ENCODE measurements around the gene ZNF76. TPM values are rescaled to one million over a fixed set of nuclear protein-coding genes. Genes with fewer than 3 reads are reported as not detected.

Gene ZNF76
- total RNA-seq, 2 experiments from 2014 or later: 46.1 to 53.4 TPM

DNA sequence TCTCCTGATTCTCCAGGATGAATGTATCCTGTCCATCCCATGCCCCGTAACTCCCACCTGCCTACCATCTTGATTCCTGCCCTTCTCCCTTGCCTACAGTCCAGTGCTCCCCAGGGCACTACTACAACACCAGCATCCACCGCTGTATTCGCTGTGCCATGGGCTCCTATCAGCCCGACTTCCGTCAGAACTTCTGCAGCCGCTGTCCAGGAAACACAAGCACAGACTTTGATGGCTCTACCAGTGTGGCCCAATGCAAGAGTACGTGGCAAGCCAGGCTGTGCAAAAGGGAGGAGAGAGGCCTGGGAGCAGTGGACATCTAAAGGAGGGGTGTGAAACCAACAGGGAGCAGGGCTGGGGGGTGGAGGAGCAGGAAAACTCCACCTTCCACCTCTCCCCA is 15.0 kb upstream of the ZNF76 start:
- ChIA-PET POLR2A (no interaction called here), CTCF (no interaction called here)
- Histone ChIP-seq H3K36me3 (ENCODE audit: insufficient read depth, low read length) (peaks cover 9% of the 10 kb centered on the region), H3K27me3 (ENCODE audit: control insufficient read depth in 1 of 2, insufficient read depth in 2 of 2, low read length in 2 of 2) (no peaks in the 10 kb centered on the region), H3K4me1 (ENCODE audit: insufficient read depth, low read length) (peaks cover 6% of the 10 kb centered on the region), H3K4me3 (ENCODE audit: low read length) (no peak overlapping the region), H3K27ac (ENCODE audit: low read depth in 1 of 2, low read length in 2 of 2) (no peak overlapping the region), H3K9me3 (ENCODE audit: control insufficient read depth in 1 of 2, insufficient read depth in 1 of 2, low read length in 2 of 2) (no peaks in the 10 kb centered on the region)
- DNase-seq (no peak), ATAC-seq (ENCODE audit: poor library complexity) (no peak)
- H3K4me1 Mint-ChIP-seq (ENCODE audit: low read depth): peaks cover 9% of the 10 kb centered on the region
- TF ChIP-seq, protein P1, sequence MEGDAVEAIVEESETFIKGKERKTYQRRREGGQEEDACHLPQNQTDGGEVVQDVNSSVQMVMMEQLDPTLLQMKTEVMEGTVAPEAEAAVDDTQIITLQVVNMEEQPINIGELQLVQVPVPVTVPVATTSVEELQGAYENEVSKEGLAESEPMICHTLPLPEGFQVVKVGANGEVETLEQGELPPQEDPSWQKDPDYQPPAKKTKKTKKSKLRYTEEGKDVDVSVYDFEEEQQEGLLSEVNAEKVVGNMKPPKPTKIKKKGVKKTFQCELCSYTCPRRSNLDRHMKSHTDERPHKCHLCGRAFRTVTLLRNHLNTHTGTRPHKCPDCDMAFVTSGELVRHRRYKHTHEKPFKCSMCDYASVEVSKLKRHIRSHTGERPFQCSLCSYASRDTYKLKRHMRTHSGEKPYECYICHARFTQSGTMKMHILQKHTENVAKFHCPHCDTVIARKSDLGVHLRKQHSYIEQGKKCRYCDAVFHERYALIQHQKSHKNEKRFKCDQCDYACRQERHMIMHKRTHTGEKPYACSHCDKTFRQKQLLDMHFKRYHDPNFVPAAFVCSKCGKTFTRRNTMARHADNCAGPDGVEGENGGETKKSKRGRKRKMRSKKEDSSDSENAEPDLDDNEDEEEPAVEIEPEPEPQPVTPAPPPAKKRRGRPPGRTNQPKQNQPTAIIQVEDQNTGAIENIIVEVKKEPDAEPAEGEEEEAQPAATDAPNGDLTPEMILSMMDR (IDR thresholded peaks at IDR 0.05): no peak
- intact Hi-C loops (cut with DNase I, micrococcal nuclease): loop anchor here in 1 of 2 experiments (5.0 kb wide), 1 partner anchor 1047 kb away; no protein-coding TSS in a partner anchor
- no peaks in the 10 kb centered on the region for H3K9me3 Mint-ChIP-seq
- H3K36me3 Mint-ChIP-seq (ENCODE audit: low read depth): no peaks in the 10 kb centered on the region
- no peak overlapping the region for H3K4me3 Mint-ChIP-seq
- no peaks in the 10 kb centered on the region for H3K27me3 Mint-ChIP-seq
- no peak overlapping the region for H3K27ac Mint-ChIP-seq

DNA sequence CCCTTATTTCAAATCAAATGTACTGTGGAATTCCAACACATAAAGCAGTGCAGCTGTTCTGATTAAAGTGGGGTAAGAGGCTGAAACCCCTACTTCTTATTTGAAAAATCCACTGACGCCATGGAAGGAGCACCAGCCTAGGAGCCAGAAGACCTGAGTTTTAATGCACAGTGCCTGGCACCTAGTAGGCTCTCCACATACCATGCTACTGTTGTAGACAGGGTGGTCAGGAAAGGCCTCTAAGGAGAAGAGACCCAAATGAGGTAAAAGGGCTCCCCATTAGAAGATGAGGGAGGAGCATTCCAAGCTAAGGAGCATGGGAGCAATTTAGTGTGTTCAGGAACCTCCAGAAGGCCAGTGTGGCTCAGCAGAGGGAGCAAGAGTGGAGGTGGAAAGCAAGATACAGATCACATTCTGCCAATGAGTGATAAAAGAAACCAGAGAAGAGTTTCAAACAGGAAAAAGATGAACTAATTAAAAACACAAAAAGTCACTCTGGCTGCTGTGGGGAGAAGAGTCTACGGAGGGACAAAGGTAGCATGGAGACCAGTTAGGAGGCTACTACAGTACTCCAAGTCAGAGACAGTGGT is 11.8 kb upstream of the ZNF76 start:
- peaks cover 6% of the 10 kb centered on the region for H3K4me1 Mint-ChIP-seq (ENCODE audit: low read depth)
- Histone ChIP-seq H3K4me3 (ENCODE audit: low read length) (no peak overlapping the region), H3K27ac (ENCODE audit: low read depth in 1 of 2, low read length in 2 of 2) (no peak overlapping the region), H3K9me3 (ENCODE audit: control insufficient read depth in 1 of 2, insufficient read depth in 1 of 2, low read length in 2 of 2) (no peaks in the 10 kb centered on the region), H3K36me3 (ENCODE audit: insufficient read depth, low read length) (peaks cover 9% of the 10 kb centered on the region), H3K4me1 (ENCODE audit: insufficient read depth, low read length) (no peaks in the 10 kb centered on the region), H3K27me3 (ENCODE audit: control insufficient read depth in 1 of 2, insufficient read depth in 2 of 2, low read length in 2 of 2) (no peaks in the 10 kb centered on the region)
- H3K4me3 Mint-ChIP-seq: no peak overlapping the region
- TF ChIP-seq, protein P1 (IDR thresholded peaks at IDR 0.05): no peak
- CTCF ChIA-PET: no interaction called here
- no peak overlapping the region for H3K27ac Mint-ChIP-seq
- intact Hi-C loops (cut with DNase I, micrococcal nuclease): no loop called here
- ATAC-seq (ENCODE audit: poor library complexity): no peak
- H3K9me3 Mint-ChIP-seq: no peaks in the 10 kb centered on the region
- DNase-seq: no peak
- H3K27me3 Mint-ChIP-seq: no peaks in the 10 kb centered on the region
- POLR2A ChIA-PET: interaction anchor here (1.3 to 1.5 kb wide), 2 partner anchors 11 to 12 kb away, joined by 3 read pairs; partner anchors contain the start of gene ZNF76
- no peaks in the 10 kb centered on the region for H3K36me3 Mint-ChIP-seq (ENCODE audit: low read depth)

DNA sequence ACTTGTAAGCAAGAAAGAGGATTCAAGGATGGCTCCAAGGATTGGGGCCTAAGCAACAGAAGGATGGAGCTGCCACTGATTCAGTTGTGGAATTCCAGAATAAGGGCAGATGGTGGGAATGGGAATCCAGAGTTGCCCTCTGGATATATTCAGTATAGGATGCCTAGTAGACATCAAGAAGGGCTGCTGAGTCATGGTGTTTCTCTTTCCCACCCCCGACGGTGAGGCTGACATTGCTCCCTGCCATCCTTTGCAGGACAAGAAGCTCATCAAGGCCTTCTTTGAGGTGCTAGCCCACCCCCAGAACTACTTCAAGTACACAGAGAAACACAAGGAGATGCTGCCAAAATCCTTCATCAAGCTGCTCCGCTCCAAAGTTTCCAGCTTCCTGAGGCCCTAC is 11.2 kb upstream of the ZNF76 start:
- intact Hi-C loops (cut with DNase I, micrococcal nuclease): no loop called here
- Histone ChIP-seq H3K4me3 (ENCODE audit: low read length) (no peak overlapping the region), H3K4me1 (ENCODE audit: insufficient read depth, low read length) (no peaks in the 10 kb centered on the region), H3K27ac (ENCODE audit: low read depth in 1 of 2, low read length in 2 of 2) (no peak overlapping the region), H3K27me3 (ENCODE audit: control insufficient read depth in 1 of 2, insufficient read depth in 2 of 2, low read length in 2 of 2) (no peaks in the 10 kb centered on the region), H3K9me3 (ENCODE audit: control insufficient read depth in 1 of 2, insufficient read depth in 1 of 2, low read length in 2 of 2) (no peaks in the 10 kb centered on the region), H3K36me3 (ENCODE audit: insufficient read depth, low read length) (peaks cover 9% of the 10 kb centered on the region)
- Mint-ChIP-seq H3K27me3 (no peaks in the 10 kb centered on the region), H3K9me3 (no peaks in the 10 kb centered on the region), H3K4me3 (no peak overlapping the region), H3K4me1 (ENCODE audit: low read depth) (peaks cover 6% of the 10 kb centered on the region), H3K27ac (no peak overlapping the region), H3K36me3 (ENCODE audit: low read depth) (no peaks in the 10 kb centered on the region)
- ATAC-seq (ENCODE audit: poor library complexity): no peak
- DNase-seq: no peak
- ChIA-PET POLR2A (interaction anchor here (1.3 kb wide), 1 partner anchor 11 kb away, joined by 3 read pairs; the partner anchor contains the start of gene ZNF76), CTCF (no interaction called here)
- TF ChIP-seq, protein P1 (IDR thresholded peaks at IDR 0.05): no peak

Measured in CD4-positive, alpha-beta T cell (primary cell).